ENCODE data around the gene ITGA2. TPM values are rescaled to one million over a fixed set of nuclear protein-coding genes. Genes with fewer than 3 reads are reported as not detected.

Gene ITGA2
- total RNA-seq, 1 experiment from 2014 or later: 36.6 TPM

DNA sequence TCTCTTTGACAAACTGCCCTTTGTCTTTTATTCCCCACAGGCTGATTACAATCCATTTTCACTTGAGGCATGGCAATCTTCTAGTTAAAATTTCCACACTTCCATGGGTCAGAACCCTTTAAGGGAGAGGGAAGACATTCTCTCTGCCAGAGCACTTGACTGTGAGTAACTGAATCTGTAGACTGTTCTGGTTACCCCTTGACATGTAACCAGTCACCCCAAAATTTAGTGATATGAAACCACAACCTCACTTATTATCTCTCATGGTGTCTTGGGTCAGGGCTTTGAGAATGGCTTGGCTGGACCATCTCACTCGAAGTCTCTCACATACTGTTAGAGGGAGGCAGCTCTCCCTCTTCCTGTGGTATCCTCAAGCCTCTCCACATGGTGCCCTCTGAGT is 14.0 kb downstream of the ITGA2 start (continued):
- no peak for TF ChIP-seq CBX3 (IDR thresholded peaks at IDR 0.05; ENCODE audit: low read depth)

DNA sequence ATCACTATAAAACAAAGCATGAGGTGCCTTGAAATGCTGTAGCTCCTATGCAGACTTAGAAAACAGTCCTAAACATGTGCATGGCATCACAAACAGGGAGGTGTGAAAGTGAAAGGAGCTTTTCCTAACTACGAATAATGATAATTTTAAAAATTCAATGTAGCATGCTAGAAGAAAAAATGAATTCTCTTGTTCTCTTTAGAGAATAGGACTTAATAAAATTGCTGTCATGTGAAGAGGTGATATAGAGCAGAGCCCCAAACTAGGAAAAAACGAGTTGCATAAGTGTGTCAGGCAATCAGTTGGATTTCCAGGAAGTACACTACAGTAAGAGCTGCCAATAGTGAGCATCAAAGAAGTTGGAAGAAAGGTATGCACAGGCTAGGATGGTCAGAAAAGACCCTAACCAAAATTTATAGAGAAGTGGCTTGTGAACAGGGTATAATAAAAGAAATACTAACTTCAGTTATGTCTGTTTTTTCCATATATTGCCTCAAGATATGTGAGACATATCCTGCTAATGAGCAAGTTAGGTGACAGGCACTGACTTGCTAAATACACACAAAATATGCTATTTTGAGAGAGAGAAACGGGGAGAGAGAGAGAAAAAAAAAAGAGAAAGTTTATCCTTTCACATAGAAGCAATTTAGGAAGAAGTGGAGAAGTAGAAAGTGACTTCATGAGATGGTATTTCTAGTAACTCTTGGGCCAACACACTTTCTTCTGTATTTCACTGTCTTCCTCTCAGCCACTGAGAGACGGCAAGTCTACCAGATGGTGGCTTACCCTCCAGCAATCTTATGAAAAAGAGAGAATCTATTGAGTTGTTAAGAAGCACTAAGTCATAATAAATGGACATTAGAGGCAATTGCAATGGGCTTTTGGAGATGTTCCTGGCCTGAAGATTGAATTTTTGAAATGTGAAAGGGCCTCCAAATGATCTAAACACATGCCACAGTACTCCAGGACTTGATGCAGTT is 18.0 kb downstream of the ITGA2 start:
- Histone ChIP-seq H4K20me1 (ENCODE audit: insufficient read depth) (no peaks in the 10 kb centered on the region), H2AFZ (ENCODE audit: low read depth, low read length, poor library complexity, severe bottlenecking) (no peak overlapping the region), H3K36me3 (ENCODE audit: control insufficient read depth in 1 of 2, insufficient read depth in 2 of 2, low read length in 2 of 2) (peaks cover 0 to 4% of the 10 kb centered on the region in 2 experiments; a peak in 1 of 4 replicates), H3K4me3 (replicated peaks in 1 of 2; ENCODE audit: low read depth in 1 of 2, low read length in 2 of 2) (no peak overlapping the region), H3K9ac (ENCODE audit: low read length) (no peak overlapping the region), H3K9me3 (ENCODE audit: control insufficient read depth in 1 of 2, insufficient read depth in 1 of 2, low read depth in 1 of 2, low read length in 2 of 2) (no peaks in the 10 kb centered on the region), H3K4me2 (ENCODE audit: low read length) (peak overlapping the region; percentile 40; the same call in 1 of the 2 replicates), H3K4me1 (ENCODE audit: control insufficient read depth in 1 of 2, insufficient read depth in 2 of 2, low read length in 2 of 2) (peaks cover 24 to 32% of the 10 kb centered on the region in 2 experiments), H3K27ac (ENCODE audit: low read depth, low read length) (no peak overlapping the region), H3K27me3 (ENCODE audit: insufficient read depth, low read length) (no peaks in the 10 kb centered on the region), H3K79me2 (ENCODE audit: insufficient read depth, low read length) (peaks cover 3% of the 10 kb centered on the region; the same call in 1 of the 2 replicates), H3K9me2 (ENCODE audit: insufficient read depth) (no peaks in the 10 kb centered on the region)
- intact Hi-C loops (cut with micrococcal nuclease): no loop called here
- ChIA-PET CTCF (no interaction called here), RAD21 (ENCODE audit: low non-redundant PET in 1 of 2, low total read pairs in 2 of 2, uncharacterized antibody in 2 of 2, unreplicated experiment in 2 of 2) (no interaction called here), POLR2A (no interaction called here)
- TF ChIP-seq POLR2A (IDR thresholded peaks at IDR 0.05; ENCODE audit: borderline replicate concordance, extremely low read depth, insufficient read depth, insufficient read length) (no peak), ZFX (IDR thresholded peaks at IDR 0.05) (no peak), EZH2phosphoT487 (IDR thresholded peaks at IDR 0.05; ENCODE audit: borderline replicate concordance) (no peak), CBX3 (IDR thresholded peaks at IDR 0.05; ENCODE audit: low read depth) (no peak), RAD21 (IDR thresholded peaks at IDR 0.05; ENCODE audit: low read depth) (no peak), ZNF274 (IDR thresholded peaks at IDR 0.05; ENCODE audit: low read depth, low read length) (no peak), EGR1 (IDR thresholded peaks at IDR 0.05; ENCODE audit: low read depth) (no peak), ELF1 (IDR thresholded peaks at IDR 0.05; ENCODE audit: borderline replicate concordance, low read depth) (no peak), JUND (IDR thresholded peaks at IDR 0.05) (no peak), SP1 (IDR thresholded peaks at IDR 0.05; ENCODE audit: low read depth) (no peak), FOSL1 (IDR thresholded peaks at IDR 0.05; ENCODE audit: low read depth) (no peak)
- TF ChIP-seq, protein P1, sequence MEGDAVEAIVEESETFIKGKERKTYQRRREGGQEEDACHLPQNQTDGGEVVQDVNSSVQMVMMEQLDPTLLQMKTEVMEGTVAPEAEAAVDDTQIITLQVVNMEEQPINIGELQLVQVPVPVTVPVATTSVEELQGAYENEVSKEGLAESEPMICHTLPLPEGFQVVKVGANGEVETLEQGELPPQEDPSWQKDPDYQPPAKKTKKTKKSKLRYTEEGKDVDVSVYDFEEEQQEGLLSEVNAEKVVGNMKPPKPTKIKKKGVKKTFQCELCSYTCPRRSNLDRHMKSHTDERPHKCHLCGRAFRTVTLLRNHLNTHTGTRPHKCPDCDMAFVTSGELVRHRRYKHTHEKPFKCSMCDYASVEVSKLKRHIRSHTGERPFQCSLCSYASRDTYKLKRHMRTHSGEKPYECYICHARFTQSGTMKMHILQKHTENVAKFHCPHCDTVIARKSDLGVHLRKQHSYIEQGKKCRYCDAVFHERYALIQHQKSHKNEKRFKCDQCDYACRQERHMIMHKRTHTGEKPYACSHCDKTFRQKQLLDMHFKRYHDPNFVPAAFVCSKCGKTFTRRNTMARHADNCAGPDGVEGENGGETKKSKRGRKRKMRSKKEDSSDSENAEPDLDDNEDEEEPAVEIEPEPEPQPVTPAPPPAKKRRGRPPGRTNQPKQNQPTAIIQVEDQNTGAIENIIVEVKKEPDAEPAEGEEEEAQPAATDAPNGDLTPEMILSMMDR (IDR thresholded peaks at IDR 0.05 in 2 of 3, conservative IDR thresholded peaks at IDR 0.05 in 1 of 3; ENCODE audit: borderline replicate concordance in 1 of 3, insufficient read depth in 1 of 3, low read depth in 2 of 3, low read length in 2 of 3): no peak
- TF ChIP-seq, protein P2, sequence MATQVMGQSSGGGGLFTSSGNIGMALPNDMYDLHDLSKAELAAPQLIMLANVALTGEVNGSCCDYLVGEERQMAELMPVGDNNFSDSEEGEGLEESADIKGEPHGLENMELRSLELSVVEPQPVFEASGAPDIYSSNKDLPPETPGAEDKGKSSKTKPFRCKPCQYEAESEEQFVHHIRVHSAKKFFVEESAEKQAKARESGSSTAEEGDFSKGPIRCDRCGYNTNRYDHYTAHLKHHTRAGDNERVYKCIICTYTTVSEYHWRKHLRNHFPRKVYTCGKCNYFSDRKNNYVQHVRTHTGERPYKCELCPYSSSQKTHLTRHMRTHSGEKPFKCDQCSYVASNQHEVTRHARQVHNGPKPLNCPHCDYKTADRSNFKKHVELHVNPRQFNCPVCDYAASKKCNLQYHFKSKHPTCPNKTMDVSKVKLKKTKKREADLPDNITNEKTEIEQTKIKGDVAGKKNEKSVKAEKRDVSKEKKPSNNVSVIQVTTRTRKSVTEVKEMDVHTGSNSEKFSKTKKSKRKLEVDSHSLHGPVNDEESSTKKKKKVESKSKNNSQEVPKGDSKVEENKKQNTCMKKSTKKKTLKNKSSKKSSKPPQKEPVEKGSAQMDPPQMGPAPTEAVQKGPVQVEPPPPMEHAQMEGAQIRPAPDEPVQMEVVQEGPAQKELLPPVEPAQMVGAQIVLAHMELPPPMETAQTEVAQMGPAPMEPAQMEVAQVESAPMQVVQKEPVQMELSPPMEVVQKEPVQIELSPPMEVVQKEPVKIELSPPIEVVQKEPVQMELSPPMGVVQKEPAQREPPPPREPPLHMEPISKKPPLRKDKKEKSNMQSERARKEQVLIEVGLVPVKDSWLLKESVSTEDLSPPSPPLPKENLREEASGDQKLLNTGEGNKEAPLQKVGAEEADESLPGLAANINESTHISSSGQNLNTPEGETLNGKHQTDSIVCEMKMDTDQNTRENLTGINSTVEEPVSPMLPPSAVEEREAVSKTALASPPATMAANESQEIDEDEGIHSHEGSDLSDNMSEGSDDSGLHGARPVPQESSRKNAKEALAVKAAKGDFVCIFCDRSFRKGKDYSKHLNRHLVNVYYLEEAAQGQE (IDR thresholded peaks at IDR 0.05; ENCODE audit: low read depth): no peak
- TF ChIP-seq, protein P3, sequence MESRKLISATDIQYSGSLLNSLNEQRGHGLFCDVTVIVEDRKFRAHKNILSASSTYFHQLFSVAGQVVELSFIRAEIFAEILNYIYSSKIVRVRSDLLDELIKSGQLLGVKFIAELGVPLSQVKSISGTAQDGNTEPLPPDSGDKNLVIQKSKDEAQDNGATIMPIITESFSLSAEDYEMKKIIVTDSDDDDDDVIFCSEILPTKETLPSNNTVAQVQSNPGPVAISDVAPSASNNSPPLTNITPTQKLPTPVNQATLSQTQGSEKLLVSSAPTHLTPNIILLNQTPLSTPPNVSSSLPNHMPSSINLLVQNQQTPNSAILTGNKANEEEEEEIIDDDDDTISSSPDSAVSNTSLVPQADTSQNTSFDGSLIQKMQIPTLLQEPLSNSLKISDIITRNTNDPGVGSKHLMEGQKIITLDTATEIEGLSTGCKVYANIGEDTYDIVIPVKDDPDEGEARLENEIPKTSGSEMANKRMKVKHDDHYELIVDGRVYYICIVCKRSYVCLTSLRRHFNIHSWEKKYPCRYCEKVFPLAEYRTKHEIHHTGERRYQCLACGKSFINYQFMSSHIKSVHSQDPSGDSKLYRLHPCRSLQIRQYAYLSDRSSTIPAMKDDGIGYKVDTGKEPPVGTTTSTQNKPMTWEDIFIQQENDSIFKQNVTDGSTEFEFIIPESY (IDR thresholded peaks at IDR 0.05; ENCODE audit: extremely low read depth, insufficient replicate concordance, low read length): no peak
- ATAC-seq (no peak), DNase-seq (ENCODE audit: low read depth, low spot score) (no peak)
- BruUV-seq (replicated peaks): no TSS peak
